Thyroid gland (tissue), 4 donors: Measurements from ENCODE around the gene TMPRSS6. TPM values are rescaled to one million over a fixed set of nuclear protein-coding genes. Genes with fewer than 3 reads are reported as not detected.

Source experiments
- DNase-seq, 2 donors: peaks; one replicate each; pipeline ENCODE4 v3.0.0-alpha.2; 2019
- H3K27ac ChIP-seq, 3 donors: fragments of 200-600 bp; sonication (generic); 1 replicate in 2 of 3; 2 replicates in 1 of 3; pipeline ENCODE4 v1.5.1; 2016 to 2019; ENCODE audit warnings: mild to moderate bottlenecking in 1 of 3, moderate library complexity in 1 of 3
- H3K27me3 ChIP-seq: fragments of 200-600 bp; sonication (generic); one replicate; pipeline ENCODE4 v1.5.1; 2019
- H3K36me3 ChIP-seq, 2 donors: fragments of 200-600 bp; sonication (generic); one replicate each; pipeline ENCODE4 v1.5.1; 2016 to 2019
- H3K4me1 ChIP-seq, 2 donors: fragments of 200-600 bp; sonication (generic); one replicate each; pipeline ENCODE4 v1.5.1; 2017 to 2019
- H3K4me3 ChIP-seq, 3 donors: fragments of 200-600 bp; sonication (generic); replicated peaks in 1 of 3; 1 replicate in 2 of 3; 2 replicates in 1 of 3; pipeline ENCODE4 v1.5.1; 2016; ENCODE audit warnings: mild to moderate bottlenecking in 1 of 3
- H3K9me3 ChIP-seq: fragments of 200-600 bp; sonication (generic); one replicate; pipeline ENCODE4 v1.5.1; 2017
- CTCF ChIP-seq, 6 experiments: fragments of 200-600 bp in 3 of 6; fragments of 450-650 bp in 3 of 6; sonication (generic) in 3 of 6; IDR thresholded peaks; one replicate each; pipeline ENCODE4 v1.5.1; 2016 to 2019; ENCODE audit warnings: antibody characterized with exemption in 6 of 6, mild to moderate bottlenecking in 2 of 6, inconsistent platforms in 1 of 6, moderate library complexity in 1 of 6
- POLR2A ChIP-seq, 2 donors: fragments of 450-650 bp; IDR thresholded peaks; one replicate each; pipeline ENCODE4 v1.6.1; 2017; ENCODE audit warnings: antibody characterized with exemption in 2 of 2, mild to moderate bottlenecking in 2 of 2, moderate library complexity in 1 of 2
- WGBS, 2 donors: methylation state at CpG; one replicate each; pipeline ENCODE4 v1.1.5; 2017; 5-methylcytosine and 5-hydroxymethylcytosine counted together
- intact Hi-C: fragments of 100-400 bp; cut with DNase I; formaldehyde crosslinking; loops from one replicate; pipeline ENCODE4 v1.15.1; 2023
- total RNA-seq, 4 donors: library from RNA; depleted of rRNA; stranded (reverse); fragments of >200 nt; gene quantifications; one replicate each; pipeline ENCODE4 v1.2.3, GENCODE V29; 2016

The TMPRSS6 gene
- total RNA-seq, 4 donors from 2014 or later = 0.50 TPM; not detected in 3

GRCh38 chr22:37057226-37057625, 52.3 kb downstream of the TMPRSS6 start:
- Histone ChIP-seq H3K27ac (no peak overlapping the region), H3K4me3 (no peak overlapping the region), H3K9me3 (no peaks in the 10 kb centered on the region), H3K4me1 (peaks cover 0 to 4% of the 10 kb centered on the region in 2 donors), H3K27me3 (no peaks in the 10 kb centered on the region), H3K36me3 (no peaks in the 10 kb centered on the region)
- intact Hi-C loops = loop anchor here (10.0 kb wide), 1 partner anchor 272 kb away; no protein-coding TSS in a partner anchor
- 64 to 88% methylated on average over 4 to 8 of the region's 9 CpGs for WGBS, 2 donors
- no peak for TF ChIP-seq POLR2A (IDR thresholded peaks at IDR 0.05)
- TF ChIP-seq CTCF (IDR thresholded peaks at IDR 0.05) = no peak
- no peak for DNase-seq

- no peaks in the 10 kb centered on the region for H3K27me3 ChIP-seq
- WGBS, 2 donors = 94 to 95% methylated on average over 13 of the region's 13 CpGs
- H3K36me3 ChIP-seq = no peaks in the 10 kb centered on the region
- H3K27ac ChIP-seq = no peak overlapping the region
- H3K9me3 ChIP-seq = no peaks in the 10 kb centered on the region
- TF ChIP-seq POLR2A (IDR thresholded peaks at IDR 0.05) (no peak), CTCF (IDR thresholded peaks at IDR 0.05) (no peak)
- intact Hi-C loops = loop anchor here (10.0 kb wide), 1 partner anchor 271 kb away; no protein-coding TSS in a partner anchor
- peaks cover 0 to 8% of the 10 kb centered on the region in 2 donors for H3K4me1 ChIP-seq
- no peak overlapping the region for H3K4me3 ChIP-seq
- no peak for DNase-seq
These were observed 53.3 kb downstream of the TMPRSS6 start for GRCh38 chr22:37056246-37056645.

- Histone ChIP-seq H3K27ac (no peak overlapping the region), H3K9me3 (no peaks in the 10 kb centered on the region), H3K36me3 (no peaks in the 10 kb centered on the region), H3K27me3 (no peaks in the 10 kb centered on the region), H3K4me3 (no peak overlapping the region), H3K4me1 (peaks cover 0 to 19% of the 10 kb centered on the region in 2 donors)
- WGBS, 2 donors = 92 to 93% methylated on average over 18 to 20 of the region's 20 CpGs
- no peak for DNase-seq
- TF ChIP-seq CTCF (IDR thresholded peaks at IDR 0.05) = no peak
- no peak for TF ChIP-seq POLR2A (IDR thresholded peaks at IDR 0.05)
- intact Hi-C loops = loop anchor here (10.0 kb wide), 1 partner anchor 270 kb away; no protein-coding TSS in a partner anchor
These were observed 54.7 kb downstream of the TMPRSS6 start for GRCh38 chr22:37054600-37055365.

- DNase-seq = no peak
- WGBS, 2 donors = 94% methylated on average over 8 of the region's 8 CpGs; no CpG with 5 or more reads in 1 of the 2 donors
- Histone ChIP-seq H3K4me1 (peaks cover 1 to 23% of the 10 kb centered on the region in 2 donors), H3K9me3 (no peaks in the 10 kb centered on the region), H3K27ac (no peak overlapping the region), H3K36me3 (no peaks in the 10 kb centered on the region), H3K4me3 (no peak overlapping the region), H3K27me3 (no peaks in the 10 kb centered on the region)
- TF ChIP-seq CTCF (IDR thresholded peaks at IDR 0.05) = no peak
- no peak for TF ChIP-seq POLR2A (IDR thresholded peaks at IDR 0.05)
- intact Hi-C loops = loop anchor here (10.0 kb wide), 1 partner anchor 269 kb away; no protein-coding TSS in a partner anchor
These were observed 55.5 kb downstream of the TMPRSS6 start for GRCh38 chr22:37054056-37054395.
